Measurements from ENCODE around the gene TBC1D10B. TPM values are rescaled to one million over a fixed set of nuclear protein-coding genes. Genes with fewer than 3 reads are reported as not detected.
"Not testable (repeated sequence)": the region's sequence is repeated elsewhere in the genome, so short reads cannot be mapped to it uniquely, and the experiment has no call there.

TBC1D10B gene
- total RNA-seq, 1 experiment from 2014 or later: 31.2 TPM

DNA sequence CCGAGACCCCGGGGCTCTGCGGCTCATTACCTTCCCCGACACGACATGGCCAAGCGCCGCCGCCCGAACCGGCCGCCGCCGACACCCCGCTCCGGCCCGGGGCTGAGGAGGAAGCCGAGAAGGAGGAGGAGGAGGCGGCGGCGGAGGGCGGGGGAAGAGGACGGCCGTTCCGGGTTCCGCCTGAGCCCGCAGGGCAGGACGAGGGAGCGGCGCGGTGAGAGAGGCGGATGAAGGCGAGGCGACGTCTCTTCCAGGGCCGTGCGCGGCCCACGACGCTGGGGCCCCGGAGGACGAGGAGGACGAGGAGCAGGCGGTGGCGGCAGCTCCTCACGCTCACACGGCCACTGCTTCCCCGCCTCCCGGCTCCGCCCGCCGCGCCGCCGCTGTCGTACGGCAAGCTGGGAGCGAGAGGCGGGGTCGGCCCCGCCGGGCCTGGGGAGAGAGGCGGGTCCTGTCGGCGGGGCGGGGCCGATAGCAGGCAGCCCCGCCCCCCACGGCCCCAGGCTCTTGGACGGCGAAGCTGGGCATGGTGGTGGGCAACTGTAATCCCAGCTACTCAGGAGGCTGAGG lies 35.2 kb downstream of the TBC1D10B start:
- not testable (repeated sequence) for H4K20me1 ChIP-seq (ENCODE audit: insufficient read depth, low read depth, low read length); H2AFZ ChIP-seq (ENCODE audit: low read length); H3K9me2 ChIP-seq (replicated peaks; ENCODE audit: insufficient read depth, low read length); H3K9me3 ChIP-seq (ENCODE audit: low read length); H3K36me3 ChIP-seq (ENCODE audit: insufficient read depth, low read length); H3K27me3 ChIP-seq (ENCODE audit: low read length)
- peak; percentile 88 for DNase-seq
- Histone ChIP-seq H3K27ac (ENCODE audit: low read length) (peak overlapping the region; percentile 79), H3K4me1 (ENCODE audit: low read length) (peaks cover 14% of the 10 kb centered on the region), H3K4me2 (ENCODE audit: low read depth, low read length, poor library complexity, severe bottlenecking) (peak overlapping the region; percentile 90), H3K4me3 (ENCODE audit: low read length) (peak overlapping the region; percentile 74), H3K79me2 (ENCODE audit: low read length) (peaks cover 34% of the 10 kb centered on the region), H3K9ac (ENCODE audit: low read length) (peak overlapping the region; percentile 77)

DNA sequence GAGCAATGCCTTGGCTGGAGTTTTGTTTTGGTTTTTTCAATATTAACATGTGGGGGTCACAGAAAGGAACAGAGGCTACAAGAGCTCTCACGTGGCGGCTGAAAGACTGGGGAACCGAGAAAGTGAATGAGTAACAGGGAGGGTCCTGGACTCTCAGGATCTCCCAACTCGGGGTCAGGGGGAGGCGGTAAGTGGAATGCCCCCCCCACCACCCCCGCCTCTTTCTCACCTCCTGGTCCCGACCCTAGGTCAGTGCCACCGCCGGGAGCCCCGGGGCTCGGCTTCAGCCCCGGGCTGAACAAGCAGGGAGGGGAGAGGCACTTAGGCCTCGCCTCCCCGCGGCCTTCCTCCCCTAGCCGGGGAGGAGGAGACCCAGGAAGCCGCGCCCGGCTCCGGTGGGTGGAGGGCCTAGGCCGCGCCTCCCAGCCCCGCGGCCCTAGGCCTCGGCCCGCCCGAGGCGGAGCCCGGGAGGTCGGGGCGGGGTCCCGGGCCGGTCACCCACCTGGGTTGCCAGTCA lies 35.8 kb downstream of the TBC1D10B start:
- H3K9me3 ChIP-seq (ENCODE audit: low read length); H3K9me2 ChIP-seq (replicated peaks; ENCODE audit: insufficient read depth, low read length); H2AFZ ChIP-seq (ENCODE audit: low read length); H3K27me3 ChIP-seq (ENCODE audit: low read length); H4K20me1 ChIP-seq (ENCODE audit: insufficient read depth, low read depth, low read length); H3K36me3 ChIP-seq (ENCODE audit: insufficient read depth, low read length): not testable (repeated sequence)
- peak; percentile 92 for DNase-seq
- peaks cover 14% of the 10 kb centered on the region for H3K4me1 ChIP-seq (ENCODE audit: low read length)
- H3K4me3 ChIP-seq (ENCODE audit: low read length): peak overlapping the region; percentile 74
- peaks cover 39% of the 10 kb centered on the region for H3K79me2 ChIP-seq (ENCODE audit: low read length)
- peak overlapping the region; percentile 77 for H3K9ac ChIP-seq (ENCODE audit: low read length)
- H3K4me2 ChIP-seq (ENCODE audit: low read depth, low read length, poor library complexity, severe bottlenecking): peak overlapping the region; percentile 90
- H3K27ac ChIP-seq (ENCODE audit: low read length): peak overlapping the region; percentile 66

DNA sequence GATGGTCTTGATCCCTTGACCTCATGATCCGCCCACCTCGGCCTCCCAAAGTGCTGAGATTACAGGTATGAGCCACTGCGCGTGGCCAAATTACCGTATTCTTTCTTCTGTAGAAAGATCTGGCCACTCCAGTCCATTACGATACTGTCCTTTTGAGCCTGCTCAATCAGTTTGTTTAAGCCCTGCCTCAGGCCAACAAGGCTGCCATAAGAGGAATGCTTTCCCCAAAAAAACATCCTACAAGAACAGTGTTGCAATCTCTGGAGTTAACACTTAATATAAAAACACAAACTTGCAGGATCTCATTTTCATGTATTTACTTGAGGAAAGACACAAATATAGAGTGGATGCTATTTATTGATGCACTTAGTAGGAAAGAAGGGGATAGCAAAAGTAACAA lies 46.1 kb downstream of the TBC1D10B start:
- not testable (repeated sequence) for H3K27ac ChIP-seq (ENCODE audit: low read length); H3K4me3 ChIP-seq (ENCODE audit: low read length); H3K9me3 ChIP-seq (ENCODE audit: low read length); H3K4me2 ChIP-seq (ENCODE audit: low read depth, low read length, poor library complexity, severe bottlenecking); H4K20me1 ChIP-seq (ENCODE audit: insufficient read depth, low read depth, low read length); H3K4me1 ChIP-seq (ENCODE audit: low read length); H3K9me2 ChIP-seq (replicated peaks; ENCODE audit: insufficient read depth, low read length); H2AFZ ChIP-seq (ENCODE audit: low read length); H3K36me3 ChIP-seq (ENCODE audit: insufficient read depth, low read length); H3K9ac ChIP-seq (ENCODE audit: low read length); H3K27me3 ChIP-seq (ENCODE audit: low read length); DNase-seq
- peaks cover 70% of the 10 kb centered on the region for H3K79me2 ChIP-seq (ENCODE audit: low read length)

DNA sequence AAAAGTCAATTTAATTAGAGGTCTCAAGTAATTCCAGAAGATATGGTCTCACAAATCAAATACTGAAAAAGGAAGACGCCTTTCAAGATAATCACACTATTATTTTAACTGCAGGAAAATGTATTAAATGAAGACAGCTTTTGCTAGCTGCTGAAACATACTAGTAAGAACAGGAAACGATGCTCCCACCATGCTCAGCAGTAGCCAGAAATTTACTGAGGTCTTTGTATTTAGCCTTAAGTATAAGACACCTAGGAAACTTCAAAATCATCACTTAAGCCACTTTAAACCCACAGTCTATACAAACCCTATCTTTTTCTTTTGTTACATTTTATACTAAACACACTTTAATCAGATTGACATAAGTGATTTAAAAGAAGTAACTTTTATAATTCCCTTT lies 51.6 kb downstream of the TBC1D10B start:
- not testable (repeated sequence) for H3K27ac ChIP-seq (ENCODE audit: low read length); H3K9me2 ChIP-seq (replicated peaks; ENCODE audit: insufficient read depth, low read length); H4K20me1 ChIP-seq (ENCODE audit: insufficient read depth, low read depth, low read length); H3K36me3 ChIP-seq (ENCODE audit: insufficient read depth, low read length); H3K27me3 ChIP-seq (ENCODE audit: low read length); H3K9me3 ChIP-seq (ENCODE audit: low read length); H3K4me2 ChIP-seq (ENCODE audit: low read depth, low read length, poor library complexity, severe bottlenecking); DNase-seq; H3K9ac ChIP-seq (ENCODE audit: low read length); H3K4me1 ChIP-seq (ENCODE audit: low read length); H2AFZ ChIP-seq (ENCODE audit: low read length); H3K4me3 ChIP-seq (ENCODE audit: low read length)
- peaks cover 74% of the 10 kb centered on the region for H3K79me2 ChIP-seq (ENCODE audit: low read length)

DNA sequence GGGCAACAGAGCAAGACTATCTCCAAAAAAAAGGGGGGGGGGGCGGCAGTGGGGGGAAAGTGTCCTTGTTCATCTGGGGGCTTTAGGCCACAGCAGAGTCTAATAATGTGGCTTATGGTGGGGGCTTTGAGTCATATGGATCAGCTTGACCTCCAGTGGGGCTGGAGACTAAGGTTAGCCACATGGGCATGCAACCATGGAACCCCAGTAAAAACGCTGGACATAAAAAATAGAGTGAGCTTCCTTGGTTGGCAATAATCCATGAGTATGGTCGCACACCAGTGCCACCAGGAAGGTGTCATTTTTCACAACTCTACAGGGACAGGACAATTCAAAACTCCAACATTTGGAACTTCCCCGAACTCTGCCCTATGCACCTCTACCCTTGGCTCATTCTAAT lies 59.4 kb downstream of the TBC1D10B start:
- H3K9me2 ChIP-seq (replicated peaks; ENCODE audit: insufficient read depth, low read length); H3K36me3 ChIP-seq (ENCODE audit: insufficient read depth, low read length); DNase-seq; H2AFZ ChIP-seq (ENCODE audit: low read length); H3K4me3 ChIP-seq (ENCODE audit: low read length); H4K20me1 ChIP-seq (ENCODE audit: insufficient read depth, low read depth, low read length); H3K9ac ChIP-seq (ENCODE audit: low read length); H3K27ac ChIP-seq (ENCODE audit: low read length); H3K4me2 ChIP-seq (ENCODE audit: low read depth, low read length, poor library complexity, severe bottlenecking); H3K27me3 ChIP-seq (ENCODE audit: low read length); H3K9me3 ChIP-seq (ENCODE audit: low read length): not testable (repeated sequence)
- Histone ChIP-seq H3K4me1 (ENCODE audit: low read length) (peaks cover 15% of the 10 kb centered on the region), H3K79me2 (ENCODE audit: low read length) (peaks cover 44% of the 10 kb centered on the region)

DNA sequence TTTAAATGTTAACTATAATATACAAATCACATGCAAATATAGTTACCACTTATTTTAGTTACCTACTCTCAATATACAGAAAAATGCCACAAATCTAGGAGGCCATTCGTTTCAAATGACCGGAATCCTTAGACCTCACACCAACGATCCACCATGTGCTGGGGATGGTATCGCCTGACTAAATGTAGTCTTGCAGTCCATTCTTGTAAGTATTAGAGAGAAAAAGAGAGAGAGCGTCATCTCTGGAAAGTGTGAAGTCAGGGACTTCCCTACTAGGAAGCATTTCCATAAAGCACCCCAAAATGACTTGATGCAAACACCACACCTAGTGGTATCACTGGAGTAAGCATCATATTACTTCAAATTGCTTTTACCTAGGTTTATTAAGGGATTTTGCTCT lies 61.0 kb downstream of the TBC1D10B start:
- H3K4me2 ChIP-seq (ENCODE audit: low read depth, low read length, poor library complexity, severe bottlenecking): peak overlapping the region; percentile 57
- H3K9me2 ChIP-seq (replicated peaks; ENCODE audit: insufficient read depth, low read length); H3K36me3 ChIP-seq (ENCODE audit: insufficient read depth, low read length); H3K9ac ChIP-seq (ENCODE audit: low read length); H2AFZ ChIP-seq (ENCODE audit: low read length); H3K9me3 ChIP-seq (ENCODE audit: low read length); H3K27me3 ChIP-seq (ENCODE audit: low read length); H4K20me1 ChIP-seq (ENCODE audit: insufficient read depth, low read depth, low read length); H3K4me3 ChIP-seq (ENCODE audit: low read length): not testable (repeated sequence)
- peaks cover 15% of the 10 kb centered on the region for H3K4me1 ChIP-seq (ENCODE audit: low read length)
- peak; percentile 12 for DNase-seq
- H3K27ac ChIP-seq (ENCODE audit: low read length): peak overlapping the region; percentile 62
- peaks cover 33% of the 10 kb centered on the region for H3K79me2 ChIP-seq (ENCODE audit: low read length)

Small RNA genes lying within 50 kb of the gene (small RNA-seq; reads per million reads assigned to genes)
- 2.6 reads per million, percentile 62 among the genes with 10 or more reads in this experiment for gene RF00406

Other genes starting within 250 kb of the TBC1D10B start
- 29.9 and 55.6 TPM in 2 replicates for gene MAPK3, start 247.3 kb downstream of the TBC1D10B start, total RNA-seq (2014; rRNA removed; shearing (Covaris generic); ENCODE audit: low replicate concordance)
- 362 and 820 TPM in 2 replicates for gene CORO1A, start 186.9 kb downstream of the TBC1D10B start, total RNA-seq (2014; rRNA removed; shearing (Covaris generic); ENCODE audit: low replicate concordance)
- 98.5 and 166 TPM in 2 replicates for gene BOLA2B, start 176.8 kb downstream of the TBC1D10B start, total RNA-seq (2014; rRNA removed; shearing (Covaris generic); ENCODE audit: low replicate concordance)
- 18.3 and 101 TPM in 2 replicates for gene SLX1A, start 176.6 kb downstream of the TBC1D10B start, total RNA-seq (2014; rRNA removed; shearing (Covaris generic); ENCODE audit: low replicate concordance)
- 7.1 and 13.8 TPM in 2 replicates for gene SULT1A3, start 171.2 kb downstream of the TBC1D10B start, total RNA-seq (2014; rRNA removed; shearing (Covaris generic); ENCODE audit: low replicate concordance)
- gene NPIPB13, start 122.0 kb downstream of the TBC1D10B start, total RNA-seq (2014; rRNA removed; shearing (Covaris generic); ENCODE audit: low replicate concordance): 0.58 and 9.1 TPM in 2 replicates
- 45.4 and 65.1 TPM in 2 replicates for gene CD2BP2, start 15.2 kb downstream of the TBC1D10B start, total RNA-seq (2014; rRNA removed; shearing (Covaris generic); ENCODE audit: low replicate concordance)
- gene MYL11, start 4.3 kb upstream of the TBC1D10B start, total RNA-seq (2014; rRNA removed; shearing (Covaris generic); ENCODE audit: low replicate concordance): not detected in 2 replicates
- 64.1 and 117 TPM in 2 replicates for gene SEPTIN1, start 12.1 kb upstream of the TBC1D10B start, total RNA-seq (2014; rRNA removed; shearing (Covaris generic); ENCODE audit: low replicate concordance)
- gene ZNF48, start 24.9 kb upstream of the TBC1D10B start, total RNA-seq (2014; rRNA removed; shearing (Covaris generic); ENCODE audit: low replicate concordance): 18.2 and 20.5 TPM in 2 replicates
- 13.1 and 20.0 TPM in 2 replicates for gene ZNF771, start 37.1 kb upstream of the TBC1D10B start, total RNA-seq (2014; rRNA removed; shearing (Covaris generic); ENCODE audit: low replicate concordance)
- gene DCTPP1, start 59.5 kb upstream of the TBC1D10B start, total RNA-seq (2014; rRNA removed; shearing (Covaris generic); ENCODE audit: low replicate concordance): 31.3 and 48.5 TPM in 2 replicates
- 16.3 and 21.8 TPM in 2 replicates for gene SEPHS2, start 75.4 kb upstream of the TBC1D10B start, total RNA-seq (2014; rRNA removed; shearing (Covaris generic); ENCODE audit: low replicate concordance)
- gene ITGAL, start 102.2 kb upstream of the TBC1D10B start, total RNA-seq (2014; rRNA removed; shearing (Covaris generic); ENCODE audit: low replicate concordance): 0.07 and 0.51 TPM in 2 replicates
- gene ZNF768, start 156.1 kb upstream of the TBC1D10B start, total RNA-seq (2014; rRNA removed; shearing (Covaris generic); ENCODE audit: low replicate concordance): 59.4 and 107 TPM in 2 replicates
- 9.8 and 16.9 TPM in 2 replicates for gene ZNF747, start 164.4 kb upstream of the TBC1D10B start, total RNA-seq (2014; rRNA removed; shearing (Covaris generic); ENCODE audit: low replicate concordance)
- 7.0 and 15.8 TPM in 2 replicates for gene ZNF764, start 187.9 kb upstream of the TBC1D10B start, total RNA-seq (2014; rRNA removed; shearing (Covaris generic); ENCODE audit: low replicate concordance)
- gene ZNF688, start 201.2 kb upstream of the TBC1D10B start, total RNA-seq (2014; rRNA removed; shearing (Covaris generic); ENCODE audit: low replicate concordance): 18.0 and 24.9 TPM in 2 replicates
- 14.9 and 20.8 TPM in 2 replicates for gene ZNF785, start 215.2 kb upstream of the TBC1D10B start, total RNA-seq (2014; rRNA removed; shearing (Covaris generic); ENCODE audit: low replicate concordance)
- gene ZNF689, start 239.9 kb upstream of the TBC1D10B start, total RNA-seq (2014; rRNA removed; shearing (Covaris generic); ENCODE audit: low replicate concordance): 6.9 and 7.5 TPM in 2 replicates

Measured in Karpas-422 (cell line).